ENCODE measurements around the gene KIF5C.

DNA sequence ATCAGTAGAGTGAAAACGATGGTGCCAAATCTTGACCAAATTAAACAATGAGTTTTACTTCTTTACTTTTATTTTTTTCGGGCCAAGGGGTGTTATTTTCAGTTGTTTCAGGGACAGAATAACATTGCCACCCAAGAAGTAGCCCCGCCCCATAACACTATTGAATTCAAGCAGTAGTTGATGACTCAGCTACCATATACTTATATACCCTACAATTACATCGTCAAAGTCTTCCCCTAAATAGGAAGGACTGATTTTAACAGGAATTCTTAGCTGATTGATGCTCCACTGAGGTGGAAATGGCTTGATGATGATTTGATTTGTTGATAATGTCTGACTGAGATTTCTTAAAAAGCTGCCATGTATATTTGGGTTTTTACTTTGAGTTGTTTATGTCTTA, 188.2 kb downstream of the KIF5C start:
- TF ChIP-seq, protein P1, sequence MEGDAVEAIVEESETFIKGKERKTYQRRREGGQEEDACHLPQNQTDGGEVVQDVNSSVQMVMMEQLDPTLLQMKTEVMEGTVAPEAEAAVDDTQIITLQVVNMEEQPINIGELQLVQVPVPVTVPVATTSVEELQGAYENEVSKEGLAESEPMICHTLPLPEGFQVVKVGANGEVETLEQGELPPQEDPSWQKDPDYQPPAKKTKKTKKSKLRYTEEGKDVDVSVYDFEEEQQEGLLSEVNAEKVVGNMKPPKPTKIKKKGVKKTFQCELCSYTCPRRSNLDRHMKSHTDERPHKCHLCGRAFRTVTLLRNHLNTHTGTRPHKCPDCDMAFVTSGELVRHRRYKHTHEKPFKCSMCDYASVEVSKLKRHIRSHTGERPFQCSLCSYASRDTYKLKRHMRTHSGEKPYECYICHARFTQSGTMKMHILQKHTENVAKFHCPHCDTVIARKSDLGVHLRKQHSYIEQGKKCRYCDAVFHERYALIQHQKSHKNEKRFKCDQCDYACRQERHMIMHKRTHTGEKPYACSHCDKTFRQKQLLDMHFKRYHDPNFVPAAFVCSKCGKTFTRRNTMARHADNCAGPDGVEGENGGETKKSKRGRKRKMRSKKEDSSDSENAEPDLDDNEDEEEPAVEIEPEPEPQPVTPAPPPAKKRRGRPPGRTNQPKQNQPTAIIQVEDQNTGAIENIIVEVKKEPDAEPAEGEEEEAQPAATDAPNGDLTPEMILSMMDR (IDR thresholded peaks at IDR 0.05; ENCODE audit: insufficient read depth, low read depth, low read length) = no peak
- TF ChIP-seq EZH2 (IDR thresholded peaks at IDR 0.05; ENCODE audit: insufficient read depth, low read length) = no peak

Data from astrocyte (in vitro differentiated cells and primary cell).